Activated T-helper 1 cell treated with anti-CD3 and anti-CD28 coated beads, Interleukin-2, amount 50 U/mL, for 16 hours (primary cell): ENCODE results near the gene DPYSL5.
"Not testable (repeated sequence)": the region's sequence is repeated elsewhere in the genome, so short reads cannot be mapped to it uniquely, and the experiment has no call there.

ENCODE experiments used
- DNase-seq, 2 donors: peaks; one replicate each; pipeline ENCODE4 v3.0.0-alpha.2; 2020; ENCODE audit warnings: low read depth in 1 of 2, low spot score in 1 of 2

DPYSL5 gene

GRCh38 chr2:26847655-26848335, at the start of gene DPYSL5:
Gene DPYSL5, plus strand, starts transcription at chr2:26848132. Its CDS starts 50,368 bp downstream, at chr2:26898500.
- no peak for DNase-seq

DNA sequence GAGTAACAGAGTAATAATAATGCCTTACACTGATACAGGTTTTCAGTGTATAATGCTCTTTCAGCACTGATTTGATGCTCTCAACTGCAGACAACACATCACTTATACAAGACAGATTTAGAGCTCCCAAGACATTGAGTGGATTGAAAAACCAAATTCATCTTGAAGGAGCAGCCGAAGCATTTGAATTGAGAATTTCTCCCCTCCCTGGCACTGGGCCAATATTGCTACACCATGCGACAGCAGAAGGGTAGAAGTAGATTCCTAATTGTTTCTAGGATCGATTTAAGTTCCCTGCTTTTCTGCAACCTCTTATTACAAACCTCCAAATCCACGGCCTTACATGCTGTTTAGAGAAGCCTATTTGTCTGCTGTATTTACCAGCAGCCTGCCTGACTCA, 46.6 kb upstream of the DPYSL5 start:
- DNase-seq: no peak

GRCh38 chr2:26801796-26802195, 46.1 kb upstream of the DPYSL5 start:
- no peak for DNase-seq

- no peak for DNase-seq
These were observed 42.7 kb upstream of the DPYSL5 start for GRCh38 chr2:26805241-26805676.

GRCh38 chr2:26807788-26808460, 40.0 kb upstream of the DPYSL5 start:
- no peak for DNase-seq

GRCh38 chr2:26809211-26809610, 38.7 kb upstream of the DPYSL5 start:
- no peak for DNase-seq

DNA sequence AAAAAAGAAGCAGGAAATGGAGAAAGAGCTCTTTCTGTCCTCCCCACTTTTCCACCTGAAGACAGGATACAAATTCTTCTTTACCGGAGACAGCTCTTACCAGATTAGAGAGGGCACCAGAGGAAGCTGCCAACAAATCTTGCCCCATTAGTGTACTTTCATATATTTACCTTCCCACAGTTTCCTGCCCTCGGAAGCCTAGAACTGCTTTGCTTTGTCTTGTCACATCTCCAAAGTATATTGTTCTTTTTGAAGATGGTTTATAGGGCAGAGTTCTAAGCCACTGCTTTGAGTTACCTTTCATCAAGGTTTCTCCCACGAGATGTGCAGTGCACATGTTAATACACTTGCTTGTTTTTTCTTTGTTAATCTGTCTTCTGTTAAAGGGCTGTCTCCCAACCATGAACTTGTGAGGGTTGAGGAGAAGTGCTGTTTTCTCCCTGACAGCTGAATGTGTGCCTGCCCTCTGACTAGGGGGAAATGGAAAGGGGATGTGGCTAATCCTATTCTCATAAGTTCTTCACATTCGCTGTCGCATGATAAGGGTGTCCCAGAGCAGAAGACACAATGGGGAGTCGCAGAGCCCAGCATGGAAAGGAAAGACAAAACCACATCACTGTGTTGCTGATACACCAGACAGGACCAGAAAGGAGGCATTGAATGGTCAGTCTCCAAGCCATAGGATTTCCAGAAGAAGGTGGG, 37.9 kb upstream of the DPYSL5 start:
- no peak for DNase-seq

- DNase-seq: no peak
These were observed 36.7 kb upstream of the DPYSL5 start for GRCh38 chr2:26811261-26811660.

DNA sequence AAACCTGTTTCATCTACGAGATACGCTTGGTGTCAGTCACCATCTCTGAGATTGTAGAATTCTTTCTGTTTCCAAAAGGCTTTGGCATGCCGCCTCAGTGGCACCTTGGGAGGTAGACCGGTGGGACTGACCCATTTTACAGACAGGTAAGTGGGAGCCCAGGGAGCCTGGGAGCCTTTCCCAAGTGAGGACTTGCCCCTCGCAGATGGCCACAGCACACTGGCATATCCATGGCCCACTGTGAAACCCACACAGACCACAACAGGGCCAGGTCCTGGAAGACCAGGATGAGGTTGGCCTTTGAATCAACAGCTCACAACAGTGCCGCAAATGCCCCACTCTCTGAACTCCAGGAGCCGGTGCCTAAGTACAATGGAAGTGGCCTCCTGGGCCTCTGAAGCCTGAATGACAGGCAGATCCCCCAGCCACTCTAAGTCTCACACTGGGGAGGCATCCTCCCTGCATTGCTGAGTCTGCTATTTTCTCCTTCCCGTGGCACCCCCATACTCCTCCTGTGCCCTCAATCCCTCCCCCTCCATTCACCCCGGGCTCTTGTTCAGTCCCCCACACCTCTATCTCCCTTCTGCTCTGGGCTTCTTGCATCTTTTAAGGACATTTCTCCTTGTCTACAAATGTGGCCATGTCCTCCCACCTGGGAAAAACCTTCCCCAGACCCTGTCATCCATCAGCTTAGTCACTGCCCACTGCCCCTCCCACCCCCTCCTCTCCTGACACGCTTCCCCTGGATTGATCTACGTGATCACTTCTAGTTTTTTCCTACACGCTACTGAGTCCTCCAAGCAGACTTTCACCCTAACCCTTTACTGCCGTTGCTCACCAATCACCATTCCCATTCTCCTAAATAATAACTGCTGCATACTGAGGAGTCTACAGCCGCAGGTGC, 35.9 kb upstream of the DPYSL5 start:
- no peak for DNase-seq

- no peak for DNase-seq
These were observed 35.2 kb upstream of the DPYSL5 start for GRCh38 chr2:26812731-26813130.

GRCh38 chr2:26814072-26814765, 33.7 kb upstream of the DPYSL5 start:
- not testable (repeated sequence) for DNase-seq

GRCh38 chr2:26816893-26817292, 31.0 kb upstream of the DPYSL5 start:
- DNase-seq: no peak

GRCh38 chr2:26818255-26818654, 29.7 kb upstream of the DPYSL5 start:
- no peak for DNase-seq

DNA sequence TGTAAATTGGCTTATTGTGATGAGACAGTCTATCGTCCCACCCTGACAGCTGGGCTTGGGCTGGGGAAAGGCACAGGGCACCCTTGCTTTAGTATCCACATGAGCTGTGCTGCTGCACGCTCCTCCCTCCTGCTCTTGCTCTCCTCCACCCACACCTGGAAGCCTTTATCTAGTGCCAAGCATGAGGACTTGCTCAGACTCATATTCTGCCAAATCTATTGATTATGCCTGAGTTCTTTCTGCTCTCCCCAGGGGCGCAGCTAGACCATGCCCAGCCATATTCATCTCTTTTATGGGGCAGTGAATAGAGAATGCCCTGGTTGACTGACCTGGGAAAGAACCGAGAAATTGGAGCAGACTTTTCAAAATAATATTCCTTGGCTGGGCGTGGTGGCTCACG, 29.0 kb upstream of the DPYSL5 start:
- no peak for DNase-seq

DNA sequence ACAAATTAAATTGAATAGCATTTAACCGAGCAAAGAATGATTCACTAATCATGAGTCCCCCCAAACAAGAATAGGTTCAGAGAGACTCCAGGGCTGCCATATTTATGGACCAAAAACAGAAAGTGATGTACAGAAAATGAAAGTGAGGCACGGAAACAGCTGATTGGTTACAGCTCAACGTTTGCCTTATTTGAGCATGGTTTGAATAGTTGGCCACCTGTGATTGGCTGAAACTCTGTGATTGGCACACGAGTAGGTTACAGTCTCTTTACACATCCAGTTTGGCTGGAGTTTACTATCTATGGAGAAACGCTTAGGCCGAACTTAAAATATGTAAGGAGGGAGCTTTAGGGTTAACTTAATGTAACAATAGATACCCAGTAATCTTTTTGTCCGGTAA, 27.0 kb upstream of the DPYSL5 start:
- DNase-seq: no peak

- no peak for DNase-seq
These were observed 25.1 kb upstream of the DPYSL5 start for GRCh38 chr2:26822877-26823276.

GRCh38 chr2:26838121-26838906, 9.6 kb upstream of the DPYSL5 start:
- no peak for DNase-seq

DNA sequence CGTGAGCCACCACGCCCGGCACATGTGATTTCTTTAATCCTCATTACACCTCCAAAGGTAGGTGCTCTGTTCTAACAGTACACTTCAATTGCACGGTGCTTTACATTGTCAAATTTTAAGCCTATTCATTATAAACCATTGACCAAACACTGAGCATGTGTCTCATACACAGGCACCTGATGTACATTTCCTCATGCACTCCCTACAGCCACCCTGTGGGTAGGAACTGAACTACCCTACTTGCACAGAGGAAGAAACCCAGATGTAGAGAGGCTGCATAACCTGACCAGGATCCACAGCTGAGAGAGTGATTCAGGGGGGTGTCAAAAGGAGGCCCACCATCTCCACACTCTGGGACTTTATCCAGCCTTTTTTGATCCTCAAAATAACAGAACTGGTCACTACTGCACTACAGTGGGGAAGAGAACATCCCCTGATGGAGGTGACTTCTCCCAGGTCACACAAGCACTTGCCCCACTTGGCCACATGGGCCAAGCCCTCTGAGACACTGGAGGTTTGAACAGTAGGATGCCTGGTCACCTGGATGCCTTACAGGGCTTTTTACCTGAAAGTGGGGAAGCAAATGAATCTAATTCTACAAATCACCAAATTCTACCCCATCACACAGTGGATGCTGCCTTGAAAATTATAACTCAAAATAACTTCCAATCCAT, 6.9 kb upstream of the DPYSL5 start:
- DNase-seq: no peak

DNA sequence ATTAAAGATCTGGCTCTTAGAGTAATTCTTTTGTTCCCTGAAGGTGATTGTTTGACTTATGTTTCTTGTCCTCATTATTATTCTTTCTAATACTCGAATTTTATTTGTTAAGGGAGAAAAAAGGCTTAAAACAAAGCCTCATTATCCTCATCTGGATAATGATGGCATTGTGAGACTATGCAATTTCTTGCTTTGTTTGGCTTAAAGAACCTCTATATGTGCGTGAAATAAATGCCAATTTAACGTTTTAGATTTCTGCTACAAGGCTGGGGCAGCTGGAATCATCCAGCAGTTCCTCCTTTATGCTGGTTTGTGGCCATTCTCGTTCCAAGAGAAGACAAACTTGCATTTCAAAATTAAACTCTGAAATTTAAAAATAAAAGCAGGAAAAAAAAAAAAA, 4.9 kb upstream of the DPYSL5 start:
- DNase-seq: no peak
